Right atrium auricular region (tissue), 2 donors: Measurements from ENCODE around the gene AFMID. TPM values are rescaled to one million over a fixed set of nuclear protein-coding genes. Genes with fewer than 3 reads are reported as not detected.
A peak's percentile ranks its signal among the peaks of the same experiment; 100 is the strongest.

ENCODE experiments used
- DNase-seq: peaks from one replicate; pipeline ENCODE4 v3.0.0-alpha.2; 2019; ENCODE audit warnings: low spot score
- H3K27ac ChIP-seq, 2 donors: fragments of 200-600 bp; sonication (generic); 1 replicate in 1 of 2; 2 replicates in 1 of 2; pipeline ENCODE4 v1.5.1; 2016 to 2019
- H3K27me3 ChIP-seq, 2 donors: fragments of 200-600 bp; sonication (generic); one replicate each; pipeline versions ENCODE4 v1.5.1 to v1.6.0; 2017 to 2019
- H3K36me3 ChIP-seq: fragments of 200-600 bp; sonication (generic); one replicate; pipeline ENCODE4 v1.5.1; 2016
- H3K4me1 ChIP-seq, 2 donors: fragments of 200-600 bp; sonication (generic); one replicate each; pipeline versions ENCODE4 v1.5.1 to v1.6.0; 2017 to 2019
- H3K4me3 ChIP-seq, 2 donors: fragments of 200-600 bp; sonication (generic); 1 replicate in 1 of 2; 2 replicates in 1 of 2; pipeline ENCODE4 v1.5.1; 2017 to 2019; ENCODE audit warnings: mild to moderate bottlenecking in 1 of 2, moderate library complexity in 1 of 2
- H3K9me3 ChIP-seq, 2 donors: fragments of 200-600 bp; sonication (generic); one replicate each; pipeline ENCODE4 v1.5.1; 2019
- CTCF ChIP-seq, 2 donors: fragments of 200-600 bp; sonication (generic); IDR thresholded peaks; one replicate each; pipeline ENCODE4 v1.5.1; 2019; ENCODE audit warnings: antibody characterized with exemption in 2 of 2
- total RNA-seq, 2 donors: library from RNA; depleted of rRNA; stranded (reverse); fragments of >200 nt; gene quantifications; one replicate each; pipeline ENCODE4 v1.1.0, GENCODE V29; 2016

Gene AFMID
- total RNA-seq, 2 donors from 2014 or later, result 28.6 to 35.3 TPM

- H3K27ac ChIP-seq, result peak overlapping the region; percentile 28 to 53
- H3K9me3 ChIP-seq, result no peaks in the 10 kb centered on the region
- no peak overlapping the region for H3K4me3 ChIP-seq
- no peak for DNase-seq
- no peak for TF ChIP-seq CTCF (IDR thresholded peaks at IDR 0.05)
- H3K27me3 ChIP-seq, result no peaks in the 10 kb centered on the region
- peaks cover 0 to 33% of the 10 kb centered on the region in 2 donors for H3K4me1 ChIP-seq
- no peaks in the 10 kb centered on the region for H3K36me3 ChIP-seq
Observed at GRCh38 chr17:78144736-78145641, 42.2 kb upstream of the AFMID start.

- Histone ChIP-seq H3K27ac (no peak overlapping the region), H3K4me3 (no peak overlapping the region), H3K4me1 (peaks cover 0 to 32% of the 10 kb centered on the region in 2 donors), H3K36me3 (no peaks in the 10 kb centered on the region), H3K9me3 (no peaks in the 10 kb centered on the region), H3K27me3 (no peaks in the 10 kb centered on the region)
- no peak for DNase-seq
- no peak for TF ChIP-seq CTCF (IDR thresholded peaks at IDR 0.05)
Observed at GRCh38 chr17:78146471-78146869, 40.7 kb upstream of the AFMID start.

GRCh38 chr17:78146881-78147280 is 40.3 kb upstream of the AFMID start:
- no peak for TF ChIP-seq CTCF (IDR thresholded peaks at IDR 0.05)
- Histone ChIP-seq H3K9me3 (no peaks in the 10 kb centered on the region), H3K27ac (no peak overlapping the region), H3K4me1 (peaks cover 0 to 32% of the 10 kb centered on the region in 2 donors), H3K36me3 (no peaks in the 10 kb centered on the region), H3K4me3 (no peak overlapping the region), H3K27me3 (no peaks in the 10 kb centered on the region)
- DNase-seq, result no peak

- no peak for TF ChIP-seq CTCF (IDR thresholded peaks at IDR 0.05)
- Histone ChIP-seq H3K9me3 (no peaks in the 10 kb centered on the region), H3K4me1 (peaks cover 0 to 32% of the 10 kb centered on the region in 2 donors), H3K27me3 (no peaks in the 10 kb centered on the region), H3K27ac (no peak overlapping the region), H3K36me3 (no peaks in the 10 kb centered on the region), H3K4me3 (no peak overlapping the region)
- no peak for DNase-seq
Observed at GRCh38 chr17:78147315-78147998, 39.7 kb upstream of the AFMID start.

- no peak for DNase-seq
- H3K27me3 ChIP-seq, result no peaks in the 10 kb centered on the region
- H3K27ac ChIP-seq, result no peak overlapping the region
- H3K9me3 ChIP-seq, result no peaks in the 10 kb centered on the region
- no peak overlapping the region for H3K4me3 ChIP-seq
- no peaks in the 10 kb centered on the region for H3K36me3 ChIP-seq
- TF ChIP-seq CTCF (IDR thresholded peaks at IDR 0.05), result no peak
- peaks cover 0 to 28% of the 10 kb centered on the region in 2 donors for H3K4me1 ChIP-seq
Observed at GRCh38 chr17:78148286-78149016, 38.7 kb upstream of the AFMID start.
